H9 (cell line): ENCODE data around the gene CCDC57. TPM values are rescaled to one million over a fixed set of nuclear protein-coding genes. Genes with fewer than 3 reads are reported as not detected.

ENCODE experiments used
- DNase-seq: peaks from one replicate; pipeline ENCODE4 v3.0.0-alpha.2; 2017
- H2AFZ ChIP-seq: one replicate; pipeline ENCODE4 v1.6.1; 2013; ENCODE audit warnings: mild to moderate bottlenecking, low read length, control low read depth, moderate library complexity
- H2AK5ac ChIP-seq: 2 replicates; pipeline ENCODE4 v1.6.1; 2013; ENCODE audit warnings: low read length, control low read depth, mixed read lengths; ENCODE audit not compliant: insufficient read length
- H2BK120ac ChIP-seq: one replicate; pipeline ENCODE4 v1.6.1; 2013; ENCODE audit warnings: low read depth, mild to moderate bottlenecking, low read length, control low read depth, inconsistent platforms; ENCODE audit not compliant: poor library complexity, severe bottlenecking
- H2BK12ac ChIP-seq: 2 replicates; pipeline ENCODE4 v1.6.1; 2013; ENCODE audit warnings: low read length, control low read depth, mixed read lengths, low read depth; ENCODE audit not compliant: insufficient read length
- H2BK15ac ChIP-seq: 2 replicates; pipeline ENCODE4 v1.6.1; 2013; ENCODE audit warnings: low read depth, low read length, control low read depth
- H2BK20ac ChIP-seq: one replicate; pipeline ENCODE4 v1.6.1; 2013; ENCODE audit warnings: low read depth, mild to moderate bottlenecking, low read length, control low read depth, inconsistent platforms; ENCODE audit not compliant: poor library complexity, severe bottlenecking
- H2BK5ac ChIP-seq: 2 replicates; pipeline ENCODE4 v1.6.1; 2013; ENCODE audit warnings: low read length, control low read depth, mixed read lengths; ENCODE audit not compliant: insufficient read length
- H3K14ac ChIP-seq: 2 replicates; pipeline ENCODE4 v1.6.1; 2013; ENCODE audit warnings: low read length, control low read depth; ENCODE audit not compliant: insufficient read depth
- H3K18ac ChIP-seq: 2 replicates; pipeline ENCODE4 v1.6.1; 2013; ENCODE audit warnings: low read depth, mild to moderate bottlenecking, mixed read lengths, low read length, control low read depth; ENCODE audit not compliant: insufficient read length
- H3K23ac ChIP-seq: 2 replicates; pipeline ENCODE4 v1.6.1; 2013; ENCODE audit warnings: low read length, control low read depth, mixed read lengths, low read depth; ENCODE audit not compliant: insufficient read length
- H3K23me2 ChIP-seq: 2 replicates; pipeline ENCODE4 v1.6.1; 2013; ENCODE audit warnings: low read depth, mild to moderate bottlenecking, mixed read lengths, low read length, control low read depth; ENCODE audit not compliant: insufficient read length, poor library complexity, severe bottlenecking
- H3K27ac ChIP-seq: 2 replicates; pipeline ENCODE4 v1.5.1; 2013; ENCODE audit warnings: low read length, control low read depth, mixed read lengths, low read depth; ENCODE audit not compliant: insufficient read length
- H3K27me3 ChIP-seq: 2 replicates; pipeline ENCODE4 v1.6.1; 2013; ENCODE audit warnings: low read length, control low read depth, inconsistent platforms; ENCODE audit not compliant: insufficient read depth
- H3K4ac ChIP-seq: 2 replicates; pipeline ENCODE4 v1.6.1; 2013; ENCODE audit warnings: low read depth, mild to moderate bottlenecking, control low read depth, inconsistent platforms, low read length, moderate library complexity
- H3K4me1 ChIP-seq: 2 replicates; pipeline ENCODE4 v1.6.1; 2013; ENCODE audit warnings: low read length, control low read depth, inconsistent platforms; ENCODE audit not compliant: insufficient read depth
- H3K4me2 ChIP-seq: 2 replicates; pipeline ENCODE4 v1.6.1; 2013; ENCODE audit warnings: low read length, control low read depth, mixed read lengths; ENCODE audit not compliant: insufficient read length, insufficient read depth
- H3K56ac ChIP-seq: 2 replicates; pipeline ENCODE4 v1.6.1; 2013; ENCODE audit warnings: low read depth, mild to moderate bottlenecking, mixed read lengths, low read length, control low read depth; ENCODE audit not compliant: insufficient read length
- H3K79me1 ChIP-seq: 2 replicates; pipeline ENCODE4 v1.6.1; 2013; ENCODE audit warnings: low read depth, mild to moderate bottlenecking, moderate library complexity, low read length, control low read depth, inconsistent platforms; ENCODE audit not compliant: insufficient read depth, poor library complexity, severe bottlenecking
- H3K79me2 ChIP-seq: 2 replicates; pipeline ENCODE4 v1.6.1; 2013; ENCODE audit warnings: low read length, control low read depth, inconsistent platforms; ENCODE audit not compliant: insufficient read depth
- H3K9ac ChIP-seq: 2 replicates; pipeline ENCODE4 v1.6.1; 2013; ENCODE audit warnings: low read length, control low read depth, mixed read lengths; ENCODE audit not compliant: insufficient read length; ENCODE audit errors: extremely low read depth
- H3K9me3 ChIP-seq: one replicate; pipeline ENCODE4 v1.6.1; 2013; ENCODE audit warnings: low read depth, low read length, inconsistent platforms; ENCODE audit not compliant: control insufficient read depth
- H3T11ph ChIP-seq: one replicate; pipeline ENCODE4 v1.6.1; 2013; ENCODE audit warnings: mild to moderate bottlenecking, low read length, control low read depth, inconsistent platforms
- H4K20me1 ChIP-seq: one replicate; pipeline ENCODE4 v1.6.1; 2013; ENCODE audit not compliant: control insufficient read depth, insufficient read length, insufficient read depth
- H4K5ac ChIP-seq: 2 replicates; pipeline ENCODE4 v1.6.1; 2013; ENCODE audit warnings: low read depth, mild to moderate bottlenecking, mixed read lengths, low read length, control low read depth; ENCODE audit not compliant: insufficient read length
- H4K8ac ChIP-seq: replicated peaks from 2 replicates; pipeline ENCODE4 v1.6.1; 2013; ENCODE audit warnings: low read length, control low read depth, mixed read lengths, low read depth; ENCODE audit not compliant: insufficient read length
- H4K91ac ChIP-seq: 2 replicates; pipeline ENCODE4 v1.6.1; 2013; ENCODE audit warnings: low read depth, mild to moderate bottlenecking, moderate library complexity, mixed read lengths, low read length, control low read depth; ENCODE audit not compliant: insufficient read length
- H3K27ac Mint-ChIP-seq, 3 experiments: 2 replicates in 2 of 3; 3 replicates in 1 of 3; pipeline ENCODE4 v1.8.0; 2020 to 2021; ENCODE audit warnings: mixed read lengths in 3 of 3, mild to moderate bottlenecking in 1 of 3, moderate library complexity in 1 of 3
- H3K27me3 Mint-ChIP-seq: 2 replicates; pipeline ENCODE4 v1.8.0; 2021; ENCODE audit warnings: low read depth, mild to moderate bottlenecking, moderate library complexity, mixed read lengths
- H3K36me3 Mint-ChIP-seq, 3 experiments: 2 replicates in 2 of 3; 3 replicates in 1 of 3; pipeline ENCODE4 v1.8.0; 2020 to 2021; ENCODE audit warnings: low read depth in 3 of 3, mixed read lengths in 3 of 3; ENCODE audit not compliant: insufficient read depth in 1 of 3
- H3K4me1 Mint-ChIP-seq, 2 experiments: 2 replicates each; pipeline ENCODE4 v1.8.0; 2020; ENCODE audit warnings: mixed read lengths in 2 of 2
- H3K4me3 Mint-ChIP-seq, 2 experiments: 2 replicates in 1 of 2; 3 replicates in 1 of 2; pipeline ENCODE4 v1.8.0; 2020 to 2021; ENCODE audit warnings: mild to moderate bottlenecking in 2 of 2, mixed read lengths in 2 of 2, moderate library complexity in 1 of 2
- H3K9me3 Mint-ChIP-seq, 2 experiments: 2 replicates in 1 of 2; 3 replicates in 1 of 2; pipeline ENCODE4 v1.8.0; 2020; ENCODE audit warnings: mild to moderate bottlenecking in 2 of 2, mixed read lengths in 2 of 2, moderate library complexity in 1 of 2
- WGBS: extraction: QIAGEN DNeasy Blood & Tissue Kit; methylation state at CpG from one replicate; pipeline ENCODE4 v1.1.7; 2013; ENCODE audit warnings: missing lambda C conversion rate, low lambda C conversion rate, mixed read lengths; ENCODE audit not compliant: insufficient read length; ENCODE audit errors: extremely low coverage; 5-methylcytosine and 5-hydroxymethylcytosine counted together
- total RNA-seq: library from RNA; stranded (reverse); gene quantifications from 2 replicates; pipeline ENCODE4 v1.2.1, GENCODE V29; 2021
- TF ChIP-seq, protein P1 (sequence below): fragments of 200-600 bp; sonication (generic); conservative IDR thresholded peaks from 3 replicates; pipeline ENCODE4 v1.8.0; 2021; ENCODE audit warnings: antibody characterized with exemption, mild to moderate bottlenecking

The CCDC57 gene
- total RNA-seq, 1 experiment from 2014 or later: 11.0 TPM

DNA sequence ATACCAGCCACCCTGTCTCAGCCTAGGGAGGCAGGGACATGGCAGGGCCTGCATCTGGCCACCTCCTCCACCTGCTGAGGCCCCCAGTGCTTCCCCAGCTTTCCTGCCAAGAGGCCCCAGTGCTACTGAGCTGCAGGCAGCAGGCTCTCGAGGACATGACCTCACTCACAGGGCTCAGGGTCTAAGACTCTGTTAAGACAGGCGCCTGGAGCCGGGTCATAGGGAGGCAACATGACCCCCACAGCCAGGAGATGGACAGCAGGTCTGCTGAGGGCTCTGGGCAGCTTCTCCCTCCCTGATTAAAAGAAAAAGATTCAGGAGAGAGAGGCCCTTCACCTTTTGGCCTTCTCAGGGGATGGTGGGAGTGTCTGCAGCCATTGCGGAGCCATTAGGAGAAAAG is 91.4 kb downstream of the CCDC57 start:
- Histone ChIP-seq H2AFZ (no peak overlapping the region), H2AK5ac (no peak overlapping the region), H3K9ac (no peak overlapping the region), H3K14ac (no peak overlapping the region), H4K8ac (no peak overlapping the region), H3K9me3 (no peaks in the 10 kb centered on the region), H2BK15ac (no peak overlapping the region), H2BK120ac (no peak overlapping the region), H3K79me2 (no peaks in the 10 kb centered on the region), H3K79me1 (no peaks in the 10 kb centered on the region), H3K23me2 (no peaks in the 10 kb centered on the region), H3K4me1 (no peaks in the 10 kb centered on the region), H4K5ac (no peak overlapping the region), H3T11ph (no peak overlapping the region), H2BK12ac (no peak overlapping the region), H3K56ac (no peak overlapping the region), H3K18ac (no peak overlapping the region), H3K27me3 (no peaks in the 10 kb centered on the region), H3K23ac (no peak overlapping the region), H4K20me1 (no peaks in the 10 kb centered on the region), H2BK5ac (no peak overlapping the region), H3K4ac (no peak overlapping the region), H2BK20ac (no peak overlapping the region), H3K4me2 (no peak overlapping the region), H3K27ac (no peak overlapping the region), H4K91ac (no peak overlapping the region)
- Mint-ChIP-seq H3K27me3 (peaks cover 43% of the 10 kb centered on the region), H3K9me3 (no peaks in the 10 kb centered on the region), H3K4me3 (no peak overlapping the region), H3K4me1 (peaks cover 16 to 34% of the 10 kb centered on the region in 2 experiments), H3K36me3 (no peaks in the 10 kb centered on the region; a peak in 1 of 7 replicates), H3K27ac (no peak overlapping the region)
- TF ChIP-seq, protein P1, sequence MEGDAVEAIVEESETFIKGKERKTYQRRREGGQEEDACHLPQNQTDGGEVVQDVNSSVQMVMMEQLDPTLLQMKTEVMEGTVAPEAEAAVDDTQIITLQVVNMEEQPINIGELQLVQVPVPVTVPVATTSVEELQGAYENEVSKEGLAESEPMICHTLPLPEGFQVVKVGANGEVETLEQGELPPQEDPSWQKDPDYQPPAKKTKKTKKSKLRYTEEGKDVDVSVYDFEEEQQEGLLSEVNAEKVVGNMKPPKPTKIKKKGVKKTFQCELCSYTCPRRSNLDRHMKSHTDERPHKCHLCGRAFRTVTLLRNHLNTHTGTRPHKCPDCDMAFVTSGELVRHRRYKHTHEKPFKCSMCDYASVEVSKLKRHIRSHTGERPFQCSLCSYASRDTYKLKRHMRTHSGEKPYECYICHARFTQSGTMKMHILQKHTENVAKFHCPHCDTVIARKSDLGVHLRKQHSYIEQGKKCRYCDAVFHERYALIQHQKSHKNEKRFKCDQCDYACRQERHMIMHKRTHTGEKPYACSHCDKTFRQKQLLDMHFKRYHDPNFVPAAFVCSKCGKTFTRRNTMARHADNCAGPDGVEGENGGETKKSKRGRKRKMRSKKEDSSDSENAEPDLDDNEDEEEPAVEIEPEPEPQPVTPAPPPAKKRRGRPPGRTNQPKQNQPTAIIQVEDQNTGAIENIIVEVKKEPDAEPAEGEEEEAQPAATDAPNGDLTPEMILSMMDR: no peak
- WGBS: no CpG with 5 or more reads among the region's 4 CpGs
- no peak for DNase-seq
